NCI-H524 treated with DMSO at 0.1 percent for 48 hours (cell line): ENCODE results near the gene CORIN.

Source experiments
- DNase-seq: peaks from one replicate; lab custom pipeline; 2025; lab: John Stamatoyannopoulos, UW

CORIN gene

DNA sequence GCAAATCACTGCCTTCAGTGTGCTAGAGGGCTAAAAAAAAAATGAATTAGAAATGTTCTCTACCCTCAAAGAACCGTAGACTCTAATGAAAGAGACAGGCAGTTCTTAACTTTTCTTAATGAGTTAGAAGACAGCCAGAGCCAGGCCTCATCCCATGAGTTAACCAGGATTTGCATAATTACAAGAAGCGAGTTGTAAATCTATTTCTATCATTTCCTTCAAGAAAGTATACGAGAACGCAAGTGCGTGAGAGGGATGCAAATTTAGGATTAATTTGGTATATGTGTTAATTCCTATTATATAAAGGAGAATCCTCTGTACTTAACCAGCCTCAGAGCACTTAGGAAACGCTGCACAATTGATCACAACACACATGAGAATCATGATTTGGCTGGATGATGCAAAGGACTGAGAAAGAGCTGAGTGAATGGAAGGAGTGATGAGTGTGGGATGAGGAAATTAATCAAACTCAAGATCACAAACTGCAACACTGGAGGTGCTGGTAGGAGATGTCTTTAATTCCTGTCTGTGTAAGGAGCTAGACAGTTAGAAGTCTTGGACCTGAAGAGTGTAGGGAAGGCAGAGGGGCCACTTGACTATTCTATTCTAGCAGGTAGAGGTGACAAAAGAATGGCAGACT lies 195.6 kb downstream of the CORIN start:
- no peak for DNase-seq

DNA sequence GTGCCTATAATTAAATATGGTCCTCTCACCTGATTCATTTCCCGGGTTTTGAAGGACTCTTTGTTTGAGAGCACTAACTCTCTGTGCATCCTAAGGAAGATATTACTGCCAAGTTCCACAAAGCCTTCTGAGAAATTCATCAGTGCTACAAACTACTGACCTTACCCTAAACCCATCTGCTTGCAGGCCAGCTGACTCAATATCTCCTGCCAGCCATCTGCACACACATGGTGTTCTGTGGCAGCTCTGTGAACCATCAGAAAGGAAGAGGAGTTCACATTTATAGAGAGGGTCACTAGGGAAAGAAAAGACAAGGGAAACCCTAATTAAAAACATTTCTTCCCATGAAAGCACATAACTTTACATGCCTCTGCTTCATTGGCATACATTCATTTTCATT lies 196.1 kb downstream of the CORIN start:
- DNase-seq, result no peak

GRCh38 chr4:47640911-47641310 lies 197.0 kb downstream of the CORIN start:
- no peak for DNase-seq

GRCh38 chr4:47639531-47639930 lies 198.3 kb downstream of the CORIN start:
- no peak for DNase-seq

GRCh38 chr4:47631161-47631560 lies 206.7 kb downstream of the CORIN start:
- no peak for DNase-seq

GRCh38 chr4:47624031-47624441 lies 213.8 kb downstream of the CORIN start:
- DNase-seq, result no peak

- no peak for DNase-seq
These were observed 216.7 kb downstream of the CORIN start for GRCh38 chr4:47621181-47621580.

DNA sequence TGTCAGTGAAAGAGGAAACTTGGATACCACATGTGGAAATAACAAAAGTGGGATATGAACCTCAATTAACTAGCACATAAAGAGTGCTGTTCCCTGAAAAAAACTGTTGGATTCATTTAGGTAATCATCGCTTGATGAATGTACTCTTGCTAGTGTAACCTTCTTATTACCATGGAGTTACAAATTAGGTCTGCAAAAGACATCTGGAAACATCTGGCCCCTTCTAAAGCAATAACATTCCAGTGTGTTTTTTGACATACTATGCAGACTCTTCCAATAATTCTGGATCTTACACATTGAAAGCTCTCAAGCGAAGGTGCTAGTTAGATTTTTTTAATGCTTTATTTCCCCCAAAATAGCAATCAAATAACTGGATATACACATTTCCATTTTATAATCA lies 218.2 kb downstream of the CORIN start:
- no peak for DNase-seq

GRCh38 chr4:47617607-47618006 lies 220.3 kb downstream of the CORIN start:
- no peak for DNase-seq

DNA sequence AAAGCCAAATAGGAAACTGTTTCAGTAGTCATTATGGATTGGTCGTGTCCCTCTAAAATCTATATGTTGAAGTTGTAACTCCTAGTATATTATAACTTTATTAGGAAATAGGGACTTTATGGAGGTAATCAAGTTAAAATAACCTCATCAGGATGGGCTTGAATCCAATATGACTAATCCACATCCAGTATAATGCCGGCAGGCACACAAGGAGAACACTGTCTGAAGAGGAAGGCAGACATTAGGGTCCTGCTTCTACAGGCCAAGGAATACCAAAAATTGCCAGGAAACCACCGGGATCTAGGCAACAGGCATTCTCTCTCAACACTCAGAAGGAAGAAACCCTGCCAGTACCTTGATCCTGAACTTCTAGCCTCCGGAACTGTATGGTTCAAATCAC lies 222.5 kb downstream of the CORIN start:
- DNase-seq, result no peak

- DNase-seq, result no peak
These were observed 225.5 kb downstream of the CORIN start for GRCh38 chr4:47612116-47613023.

- no peak for DNase-seq
These were observed 231.4 kb downstream of the CORIN start for GRCh38 chr4:47606482-47606881.

DNA sequence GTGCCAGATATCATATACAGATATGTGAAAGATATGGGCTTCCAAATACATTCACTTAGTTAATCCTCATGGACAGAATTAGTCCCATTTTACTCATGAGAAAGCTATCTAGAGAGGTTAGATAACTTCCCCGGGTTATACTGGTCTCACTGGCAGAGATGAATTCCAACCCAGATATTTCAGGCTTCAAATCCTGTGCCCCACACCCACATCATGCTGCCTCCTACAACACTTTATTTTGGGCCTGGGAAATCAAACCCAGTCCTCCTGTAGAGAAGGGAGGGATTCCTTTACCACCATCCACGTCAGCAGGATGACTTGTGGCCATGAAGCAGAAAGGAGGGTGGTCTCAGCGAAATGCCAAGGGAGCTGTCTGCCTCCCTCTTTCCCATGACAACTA lies 239.0 kb downstream of the CORIN start:
- DNase-seq, result no peak

GRCh38 chr4:47598320-47598719 lies 239.5 kb downstream of the CORIN start:
- DNase-seq, result no peak

GRCh38 chr4:47597696-47598095 lies 240.2 kb downstream of the CORIN start:
- no peak for DNase-seq

- no peak for DNase-seq
These were observed 247.5 kb downstream of the CORIN start for GRCh38 chr4:47590325-47590724.

GRCh38 chr4:47579235-47579634 lies 258.6 kb downstream of the CORIN start:
- no peak for DNase-seq

DNA sequence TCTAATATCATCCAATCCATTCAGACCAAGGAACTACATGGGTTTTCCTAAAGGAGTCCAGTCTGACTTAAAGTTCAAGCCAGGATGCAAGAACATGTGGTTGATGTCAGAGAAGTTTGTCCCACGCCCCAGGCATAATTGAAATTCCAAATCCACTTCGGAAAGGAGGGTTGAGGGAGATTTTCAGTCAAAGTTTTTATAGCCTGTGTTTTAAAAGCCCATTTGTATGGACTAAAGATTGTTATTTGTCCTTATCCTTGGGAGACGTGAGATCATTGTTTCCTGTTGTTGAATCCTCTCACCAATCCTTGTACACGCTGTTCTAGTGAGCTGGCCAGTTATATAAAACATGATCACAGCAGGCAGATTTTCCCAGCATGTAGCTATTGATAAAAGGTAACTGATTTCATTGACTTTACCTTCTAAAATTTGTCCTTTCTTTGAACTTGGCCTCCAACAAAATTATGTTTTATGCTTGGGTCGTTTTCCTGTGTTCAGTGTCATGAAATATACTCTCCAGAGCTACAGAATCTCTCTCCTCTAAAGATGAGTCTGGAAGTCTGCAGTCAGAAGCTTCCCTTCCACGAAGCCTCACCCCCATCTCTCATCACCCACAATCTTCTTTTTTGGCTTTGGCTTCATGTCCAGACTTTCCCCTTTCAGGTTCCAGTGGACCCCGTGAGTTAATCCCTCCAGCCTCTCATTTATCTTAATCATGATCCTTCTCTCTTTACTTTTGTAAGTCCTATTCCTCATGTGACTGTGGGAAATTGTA lies 259.9 kb downstream of the CORIN start:
- DNase-seq, result no peak

DNA sequence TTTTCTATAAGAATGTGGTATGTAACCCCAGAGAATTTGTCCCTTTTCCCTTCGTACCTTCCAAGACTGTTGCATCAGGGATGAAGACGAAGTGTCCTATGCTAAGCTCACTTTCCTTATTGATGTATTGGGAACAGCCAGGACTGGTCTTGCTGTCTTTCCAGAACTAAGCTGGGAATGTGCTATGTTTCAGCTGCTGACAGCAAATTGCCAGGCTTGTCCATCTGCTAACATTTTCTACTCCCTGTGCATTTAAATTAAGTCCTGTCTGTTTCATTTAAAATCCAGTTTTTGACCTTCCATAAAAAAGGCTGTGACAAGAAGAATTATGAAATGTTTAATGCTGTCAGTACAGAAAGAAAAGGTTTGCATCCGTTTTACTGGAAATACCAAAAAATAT lies 264.9 kb downstream of the CORIN start:
- no peak for DNase-seq

DNA sequence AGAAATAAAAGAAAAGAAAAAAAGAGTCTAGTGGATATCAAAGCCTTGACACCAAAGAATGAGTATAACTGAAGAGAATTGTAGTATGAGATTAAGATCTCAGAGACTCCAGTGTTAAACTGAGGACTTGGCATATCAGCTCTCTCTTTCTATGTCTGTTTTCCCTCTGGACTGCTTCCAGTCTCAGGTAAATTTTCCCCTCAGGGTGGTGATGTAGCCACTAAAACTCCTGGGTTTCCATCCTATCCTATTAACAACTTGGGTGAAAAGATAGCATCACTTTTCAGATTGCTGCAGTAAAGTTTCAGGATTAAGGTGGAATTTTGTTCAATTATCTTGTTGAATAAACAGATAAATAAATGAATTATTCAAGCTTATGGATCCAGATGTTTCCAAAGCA lies 267.1 kb downstream of the CORIN start:
- DNase-seq, result no peak

- DNase-seq, result no peak
These were observed 270.4 kb downstream of the CORIN start for GRCh38 chr4:47567511-47567910.

GRCh38 chr4:47566969-47567368 lies 270.9 kb downstream of the CORIN start:
- DNase-seq, result no peak

GRCh38 chr4:47566566-47566965 lies 271.3 kb downstream of the CORIN start:
- no peak for DNase-seq
